GM23338 (cell line): ENCODE measurements around the gene DACH1. TPM values are rescaled to one million over a fixed set of nuclear protein-coding genes. Genes with fewer than 3 reads are reported as not detected.

ENCODE experiments used
- ATAC-seq: fragments of 200-7000 bp; cut with Tn5 transposase; 3 replicates; pipeline ENCODE4 v1.9.1; 2020
- DNase-seq: peaks from one replicate; pipeline ENCODE4 v3.0.0-alpha.2; 2015; ENCODE audit warnings: low spot score
- H2AFZ ChIP-seq: fragments of 200-600 bp; sonication (generic); 2 replicates; pipeline ENCODE4 v1.8.0; 2016; ENCODE audit warnings: antibody characterized with exemption, mild to moderate bottlenecking, moderate library complexity
- H3F3A ChIP-seq: fragments of 200-600 bp; sonication (generic); replicated peaks from 2 replicates; pipeline ENCODE4 v1.8.0; 2017; ENCODE audit warnings: antibody characterized with exemption, mixed run types, low read depth
- H3K27ac ChIP-seq: fragments of 200-600 bp; sonication (generic); 2 replicates; pipeline ENCODE4 v1.6.1; 2016; ENCODE audit warnings: low read depth
- H3K27me3 ChIP-seq: fragments of 200-600 bp; sonication (generic); 2 replicates; pipeline ENCODE4 v1.8.0; 2016; ENCODE audit warnings: mild to moderate bottlenecking, mixed run types, moderate library complexity; ENCODE audit not compliant: insufficient read depth
- H3K36me3 ChIP-seq: fragments of 200-600 bp; sonication (generic); 2 replicates; pipeline ENCODE4 v1.8.0; 2016; ENCODE audit warnings: mild to moderate bottlenecking; ENCODE audit not compliant: insufficient read depth
- H3K4me1 ChIP-seq: fragments of 200-600 bp; sonication (generic); 2 replicates; pipeline ENCODE4 v1.8.0; 2016; ENCODE audit warnings: mild to moderate bottlenecking, moderate library complexity; ENCODE audit not compliant: insufficient read depth
- H3K4me2 ChIP-seq: fragments of 200-600 bp; sonication (generic); 2 replicates; pipeline ENCODE4 v1.7.1; 2017; ENCODE audit warnings: mixed run types
- H3K4me3 ChIP-seq: fragments of 200-600 bp; sonication (generic); 2 replicates; pipeline ENCODE4 v1.6.1; 2016; ENCODE audit warnings: mixed run types
- H3K79me2 ChIP-seq: fragments of 200-600 bp; sonication (generic); replicated peaks from 2 replicates; pipeline ENCODE4 v1.8.0; 2017; ENCODE audit warnings: mild to moderate bottlenecking; ENCODE audit not compliant: insufficient read depth
- H3K9me2 ChIP-seq: fragments of 200-600 bp; sonication (generic); 2 replicates; pipeline ENCODE4 v1.8.0; 2017; ENCODE audit not compliant: insufficient read depth
- H4K20me1 ChIP-seq: fragments of 200-600 bp; sonication (generic); replicated peaks from 2 replicates; pipeline ENCODE4 v1.8.0; 2017; ENCODE audit warnings: mild to moderate bottlenecking; ENCODE audit not compliant: insufficient read depth
- H3K27ac Mint-ChIP-seq: 2 replicates; pipeline ENCODE4 v1.8.0; 2020; ENCODE audit warnings: inconsistent platforms, mild to moderate bottlenecking, moderate library complexity, mixed read lengths
- H3K27me3 Mint-ChIP-seq: 3 replicates; pipeline ENCODE4 v1.8.0; 2022; ENCODE audit warnings: low read depth, mild to moderate bottlenecking, moderate library complexity, mixed read lengths, inconsistent platforms; ENCODE audit not compliant: insufficient read depth, poor library complexity
- H3K36me3 Mint-ChIP-seq: 3 replicates; pipeline ENCODE4 v1.8.0; 2021; ENCODE audit warnings: low read depth, mild to moderate bottlenecking, inconsistent platforms, moderate library complexity, mixed read lengths
- H3K4me1 Mint-ChIP-seq: 3 replicates; pipeline ENCODE4 v1.8.0; 2020; ENCODE audit warnings: mild to moderate bottlenecking, inconsistent platforms, mixed read lengths
- H3K4me3 Mint-ChIP-seq: 3 replicates; pipeline ENCODE4 v1.8.0; 2021; ENCODE audit warnings: moderate library complexity, mild to moderate bottlenecking, inconsistent platforms, mixed read lengths
- H3K9me3 Mint-ChIP-seq: 3 replicates; pipeline ENCODE4 v1.8.0; 2020; ENCODE audit warnings: moderate library complexity, mild to moderate bottlenecking, inconsistent platforms, mixed read lengths
- CTCF ChIP-seq, 2 experiments: fragments of 200-600 bp in 1 of 2; sonication (generic) in 1 of 2; conservative IDR thresholded peaks; 2 replicates each; pipeline versions ENCODE4 v1.5.1 to v1.6.1; 2016 to 2017; ENCODE audit warnings: antibody characterized with exemption in 2 of 2, low read depth in 2 of 2, mild to moderate bottlenecking in 2 of 2, moderate library complexity in 1 of 2
- ETS1 ChIP-seq: IDR thresholded peaks from 2 replicates; pipeline ENCODE4 v1.6.1; 2016; ENCODE audit warnings: antibody characterized with exemption
- EZH2phosphoT487 ChIP-seq: fragments of 200-600 bp; sonication (generic); IDR thresholded peaks from one replicate; pipeline ENCODE4 v1.8.1; 2018; ENCODE audit warnings: antibody characterized with exemption; ENCODE audit not compliant: unreplicated experiment
- JUNB ChIP-seq: IDR thresholded peaks from one replicate; pipeline ENCODE4 v1.6.1; 2016; ENCODE audit warnings: antibody characterized with exemption; ENCODE audit not compliant: unreplicated experiment
- POLR2AphosphoS5 ChIP-seq: IDR thresholded peaks from 2 replicates; pipeline ENCODE4 v1.6.1; 2016; ENCODE audit warnings: antibody characterized with exemption, low read depth
- STAT1 ChIP-seq: IDR thresholded peaks from one replicate; pipeline ENCODE4 v1.6.1; 2016; ENCODE audit warnings: antibody characterized with exemption; ENCODE audit not compliant: unreplicated experiment
- ZNF114 ChIP-seq: fragments of 250-450 bp; sonication (Bioruptor Pico); IDR thresholded peaks from 2 replicates; pipeline ENCODE4 v1.5.0; 2020; ENCODE audit warnings: mild to moderate bottlenecking, moderate library complexity
- ZNF331 ChIP-seq: fragments of 250-450 bp; sonication (Bioruptor Pico); IDR thresholded peaks from 2 replicates; pipeline ENCODE4 v1.5.0; 2020; ENCODE audit warnings: low read depth, mild to moderate bottlenecking, moderate library complexity
- polyA plus RNA-seq: library from polyadenylated mRNA; unstranded; fragments of >200 nt; fragmentation: Nextera tagmentation; extraction: Ambion mirVana; gene quantifications from 2 replicates; pipeline ENCODE4 v1.2.1, GENCODE V29; 2016
- total RNA-seq: library from RNA; depleted of rRNA; stranded (reverse); fragments of >200 nt; shearing (Covaris generic); gene quantifications from 2 replicates; pipeline ENCODE4 v1.2.3, GENCODE V29; 2014

Gene DACH1
- total and polyA plus RNA-seq, 2 experiments from 2014 or later: 0.45 to 0.57 TPM

GRCh38 chr13:71634182-71634581, 232.8 kb downstream of the DACH1 start:
- Histone ChIP-seq H3K4me3 (no peak overlapping the region), H2AFZ (peak overlapping the region; percentile 48; the same call in 1 of the 2 replicates), H3K27ac (no peak overlapping the region), H3K27me3 (no peaks in the 10 kb centered on the region), H3K4me2 (no peak overlapping the region), H3K36me3 (no peaks in the 10 kb centered on the region), H3K9me2 (no peaks in the 10 kb centered on the region), H4K20me1 (no peaks in the 10 kb centered on the region), H3F3A (no peaks in the 10 kb centered on the region), H3K4me1 (peaks cover 6% of the 10 kb centered on the region), H3K79me2 (no peaks in the 10 kb centered on the region)
- ATAC-seq (peak; percentile 34; the same call in 2 of the 3 replicates), DNase-seq (peak; percentile 8)
- H3K27ac Mint-ChIP-seq: no peak overlapping the region; the same call in 1 of the 2 replicates
- no peaks in the 10 kb centered on the region for H3K9me3 Mint-ChIP-seq
- H3K36me3 Mint-ChIP-seq: no peaks in the 10 kb centered on the region
- H3K27me3 Mint-ChIP-seq: no peaks in the 10 kb centered on the region
- TF ChIP-seq CTCF (conservative IDR thresholded peaks at IDR 0.05; ENCODE audit: low read depth in 2 of 2) (0 out of 4 replicates have a peak, but pooled peaks of 1 of the 2 experiments have one; percentile 6), ETS1 (no peak)
- H3K4me3 Mint-ChIP-seq: no peak overlapping the region
- H3K4me1 Mint-ChIP-seq: peaks cover 16% of the 10 kb centered on the region

DNA sequence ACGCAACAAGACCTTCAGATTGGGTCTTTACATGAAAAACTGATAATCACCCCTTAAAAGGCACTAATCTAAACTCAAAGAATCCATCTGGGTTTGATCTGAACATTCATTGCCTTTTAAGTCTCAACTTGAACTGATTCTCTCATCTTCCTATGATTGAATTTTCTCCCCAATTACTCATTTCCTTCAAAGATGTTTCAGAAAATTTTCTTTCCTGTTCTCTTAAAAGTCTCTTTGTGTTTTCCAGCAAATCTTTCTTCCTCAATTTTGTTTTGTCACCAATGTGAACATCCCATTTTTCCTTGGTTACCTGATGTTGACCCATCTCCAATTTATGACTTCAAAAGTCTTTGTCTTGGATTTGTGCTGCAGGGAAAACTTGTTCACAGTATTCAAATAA, 234.3 kb downstream of the DACH1 start:
- Histone ChIP-seq H3K27ac (no peak overlapping the region), H3K36me3 (no peaks in the 10 kb centered on the region), H3K4me3 (no peak overlapping the region), H3K9me2 (no peaks in the 10 kb centered on the region), H2AFZ (no peak overlapping the region), H3F3A (no peaks in the 10 kb centered on the region), H3K4me2 (no peak overlapping the region), H3K27me3 (no peaks in the 10 kb centered on the region), H3K79me2 (no peaks in the 10 kb centered on the region), H4K20me1 (no peaks in the 10 kb centered on the region), H3K4me1 (peaks cover 16% of the 10 kb centered on the region)
- no peaks in the 10 kb centered on the region for H3K27me3 Mint-ChIP-seq
- H3K4me1 Mint-ChIP-seq: peaks cover 27% of the 10 kb centered on the region
- H3K4me3 Mint-ChIP-seq: no peak overlapping the region
- no peak for DNase-seq
- H3K36me3 Mint-ChIP-seq: no peaks in the 10 kb centered on the region
- TF ChIP-seq ETS1 (no peak), ZNF331 (CRISPR knock-in tag) (no peak), EZH2phosphoT487 (no peak), STAT1 (no peak), JUNB (no peak)
- H3K27ac Mint-ChIP-seq: no peak overlapping the region; the same call in 1 of the 2 replicates
- no peak for ATAC-seq
- no peaks in the 10 kb centered on the region for H3K9me3 Mint-ChIP-seq

- H3F3A ChIP-seq: no peaks in the 10 kb centered on the region
- no peaks in the 10 kb centered on the region for H4K20me1 ChIP-seq
- no peaks in the 10 kb centered on the region for H3K27me3 ChIP-seq
- DNase-seq (no peak), ATAC-seq (no peak)
- peaks cover 18% of the 10 kb centered on the region for H3K4me1 ChIP-seq
- H3K27ac Mint-ChIP-seq: no peak overlapping the region
- H3K4me3 ChIP-seq: no peak overlapping the region
- no peak overlapping the region for H2AFZ ChIP-seq
- no peaks in the 10 kb centered on the region for H3K9me3 Mint-ChIP-seq
- no peaks in the 10 kb centered on the region for H3K79me2 ChIP-seq
- no peaks in the 10 kb centered on the region for H3K9me2 ChIP-seq
- no peak overlapping the region for H3K4me2 ChIP-seq
- no peaks in the 10 kb centered on the region for H3K36me3 ChIP-seq
- H3K4me1 Mint-ChIP-seq: peaks cover 33% of the 10 kb centered on the region
- no peak overlapping the region for H3K4me3 Mint-ChIP-seq
- H3K36me3 Mint-ChIP-seq: no peaks in the 10 kb centered on the region
- no peaks in the 10 kb centered on the region for H3K27me3 Mint-ChIP-seq
- H3K27ac ChIP-seq: no peak overlapping the region
- TF ChIP-seq CTCF (conservative IDR thresholded peaks at IDR 0.05; ENCODE audit: low read depth in 2 of 2) (no peak), STAT1 (no peak), POLR2AphosphoS5 (no peak), ZNF114 (CRISPR knock-in tag) (no peak)
Measured at GRCh38 chr13:71632206-71632605, 234.8 kb downstream of the DACH1 start.
